Measurements from ENCODE around the gene COP1.

DNA sequence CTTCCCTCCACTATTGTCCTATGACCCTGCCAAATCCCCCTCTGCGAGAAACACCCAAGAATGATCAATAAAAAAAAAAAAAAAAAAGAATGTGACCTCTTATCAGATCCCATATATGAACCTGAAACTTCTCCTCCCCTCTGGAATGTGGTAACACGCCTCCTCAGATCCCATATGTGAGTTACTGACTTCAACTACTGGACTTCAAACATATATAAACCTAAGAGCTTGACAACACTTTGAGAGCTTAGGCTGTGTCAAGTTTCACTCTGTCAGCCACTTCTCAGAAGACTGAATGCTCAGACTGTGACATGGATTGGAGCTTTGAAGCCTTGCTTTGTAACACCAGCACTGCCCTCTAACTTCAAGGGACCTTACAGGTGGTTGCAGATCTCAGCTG, 148.4 kb downstream of the COP1 start:
- TF ChIP-seq, protein P1, sequence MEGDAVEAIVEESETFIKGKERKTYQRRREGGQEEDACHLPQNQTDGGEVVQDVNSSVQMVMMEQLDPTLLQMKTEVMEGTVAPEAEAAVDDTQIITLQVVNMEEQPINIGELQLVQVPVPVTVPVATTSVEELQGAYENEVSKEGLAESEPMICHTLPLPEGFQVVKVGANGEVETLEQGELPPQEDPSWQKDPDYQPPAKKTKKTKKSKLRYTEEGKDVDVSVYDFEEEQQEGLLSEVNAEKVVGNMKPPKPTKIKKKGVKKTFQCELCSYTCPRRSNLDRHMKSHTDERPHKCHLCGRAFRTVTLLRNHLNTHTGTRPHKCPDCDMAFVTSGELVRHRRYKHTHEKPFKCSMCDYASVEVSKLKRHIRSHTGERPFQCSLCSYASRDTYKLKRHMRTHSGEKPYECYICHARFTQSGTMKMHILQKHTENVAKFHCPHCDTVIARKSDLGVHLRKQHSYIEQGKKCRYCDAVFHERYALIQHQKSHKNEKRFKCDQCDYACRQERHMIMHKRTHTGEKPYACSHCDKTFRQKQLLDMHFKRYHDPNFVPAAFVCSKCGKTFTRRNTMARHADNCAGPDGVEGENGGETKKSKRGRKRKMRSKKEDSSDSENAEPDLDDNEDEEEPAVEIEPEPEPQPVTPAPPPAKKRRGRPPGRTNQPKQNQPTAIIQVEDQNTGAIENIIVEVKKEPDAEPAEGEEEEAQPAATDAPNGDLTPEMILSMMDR (IDR thresholded peaks at IDR 0.05) = no peak
- TF ChIP-seq POLR2A (IDR thresholded peaks at IDR 0.05) = no peak

Data from esophagus squamous epithelium (tissue), 4 donors.